ENCODE results near the gene MIER1.
"Not testable (repeated sequence)": the region's sequence is repeated elsewhere in the genome, so short reads cannot be mapped to it uniquely, and the experiment has no call there.

Gene MIER1

GRCh38 chr1:66940981-66941380, 16.2 kb downstream of the MIER1 start:
- DNase-seq = no peak

DNA sequence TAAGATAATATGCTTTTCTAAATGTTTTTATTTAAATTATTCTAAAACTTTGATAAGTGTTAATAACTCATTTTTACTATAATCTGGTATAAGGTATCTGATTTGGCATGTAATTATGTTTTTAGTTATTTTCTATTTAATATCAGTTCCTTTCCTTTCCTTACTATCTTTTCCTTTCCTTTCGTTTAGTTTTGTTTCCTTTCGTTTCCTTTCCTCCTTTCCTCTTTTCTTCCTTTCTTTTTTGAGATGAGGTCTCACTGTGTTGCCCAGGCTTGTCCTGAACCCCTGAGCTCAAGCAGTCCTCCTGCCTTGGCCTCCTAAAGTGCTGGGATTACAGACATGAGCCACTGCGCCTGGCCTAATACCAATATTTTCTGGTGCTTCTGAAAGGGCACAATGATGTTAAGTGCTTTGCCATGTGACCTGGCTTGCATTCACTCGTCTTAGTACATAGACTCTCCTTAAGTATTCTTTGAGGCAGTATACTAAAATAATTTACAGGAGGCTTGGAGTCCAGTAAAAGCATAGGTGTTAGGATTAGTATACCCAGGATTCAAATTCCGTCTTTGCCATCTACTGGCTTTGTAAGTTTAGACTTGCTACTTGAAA, 18.7 kb downstream of the MIER1 start:
- no peak for DNase-seq

DNA sequence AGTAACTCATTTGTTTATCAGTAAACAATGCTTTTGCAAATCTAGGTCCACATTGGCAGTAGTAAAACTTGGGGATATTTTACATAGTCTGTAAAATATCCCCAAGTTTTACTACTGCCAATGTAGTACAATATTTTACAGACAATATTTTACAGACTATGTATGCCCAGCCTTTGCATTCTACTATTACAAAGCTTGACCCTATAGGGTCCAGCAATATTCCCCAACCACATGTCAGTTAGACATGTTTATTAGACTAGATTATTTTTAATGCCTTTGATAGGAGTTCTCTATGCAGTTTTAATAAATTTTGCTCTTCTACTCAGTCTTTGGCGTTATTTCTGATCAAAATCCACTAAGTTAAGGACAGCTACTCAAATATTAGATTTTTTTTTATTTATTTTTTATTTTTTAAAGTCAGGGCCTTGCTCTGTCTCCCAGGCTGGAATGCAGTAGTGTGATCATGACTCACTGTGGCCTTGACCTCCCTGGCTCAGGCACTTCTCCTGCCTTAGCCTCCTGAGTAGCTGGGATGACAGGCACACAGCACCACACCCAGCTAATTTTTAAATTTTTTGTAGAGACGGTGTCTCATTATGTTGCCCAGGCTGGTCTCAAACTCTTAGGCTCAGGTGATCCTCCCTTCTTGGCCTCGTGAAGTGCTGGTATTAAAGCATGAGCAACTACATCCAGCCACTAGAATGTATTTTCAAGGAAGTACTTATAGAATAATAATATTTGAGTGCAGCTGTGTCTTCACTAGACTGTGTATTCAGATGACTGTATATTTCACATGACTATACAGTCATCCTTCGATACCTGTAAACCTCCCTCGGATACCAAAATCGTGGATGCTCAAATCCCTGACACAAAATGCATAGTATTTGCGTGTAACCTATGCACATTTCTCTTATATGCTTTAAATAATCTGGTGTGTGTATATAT, 19.8 kb downstream of the MIER1 start:
- DNase-seq = no peak

DNA sequence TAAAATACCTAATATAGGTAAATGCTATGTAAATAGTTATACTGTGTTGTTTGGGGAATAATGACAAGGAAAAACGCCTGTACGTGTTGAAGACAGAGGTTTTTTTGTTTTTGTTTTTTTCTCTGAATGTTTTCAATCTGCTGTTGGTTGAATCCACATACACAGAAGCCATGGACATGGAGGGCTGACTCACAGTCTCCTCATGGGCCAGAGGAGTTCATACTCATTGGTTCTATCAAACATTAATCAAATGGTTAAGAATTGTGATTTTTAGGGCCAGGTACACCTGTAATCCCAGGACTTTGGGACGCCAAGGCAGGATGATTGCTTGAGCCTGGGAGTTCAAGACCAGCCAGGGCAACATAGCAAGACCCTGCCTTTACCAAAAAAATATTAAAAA, 20.5 kb downstream of the MIER1 start:
- no peak for DNase-seq

- DNase-seq = no peak
These were observed 22.5 kb downstream of the MIER1 start for GRCh38 chr1:66947267-66947666.

GRCh38 chr1:66951513-66951912, 26.7 kb downstream of the MIER1 start:
- no peak for DNase-seq

- DNase-seq = no peak
These were observed 29.4 kb downstream of the MIER1 start for GRCh38 chr1:66954208-66954607.

GRCh38 chr1:66957938-66958337, 33.1 kb downstream of the MIER1 start:
- DNase-seq = no peak

DNA sequence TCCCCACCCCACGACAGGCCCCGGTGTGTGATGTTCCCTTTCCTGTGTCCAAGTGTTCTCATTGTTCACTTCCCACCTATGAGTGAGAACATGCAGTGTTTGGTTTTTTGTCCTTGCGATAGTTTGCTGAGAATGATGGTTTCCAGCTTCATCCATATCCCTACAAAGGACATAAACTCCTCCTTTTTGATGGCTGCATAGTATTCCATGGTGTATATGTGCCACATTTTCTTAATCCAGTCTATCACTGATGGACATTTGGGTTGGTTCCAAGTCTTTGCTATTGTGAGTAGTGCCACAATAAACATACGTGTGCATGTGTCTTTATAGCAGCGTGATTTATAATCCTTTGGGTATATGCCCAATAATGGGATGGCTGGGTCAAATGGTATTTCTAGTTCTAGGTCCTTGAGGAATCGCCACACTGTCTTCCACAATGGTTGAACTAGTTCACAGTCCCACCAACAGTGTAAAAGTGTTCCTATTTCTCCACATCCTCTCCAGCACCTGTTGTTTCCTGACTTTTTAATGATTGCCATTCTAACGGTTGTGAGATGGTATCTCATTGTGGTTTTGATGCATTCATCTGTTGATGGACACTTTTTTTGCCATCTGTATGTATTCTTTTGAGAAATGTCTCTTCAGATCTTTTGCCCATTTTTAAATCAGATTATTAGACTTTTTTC, 41.5 kb downstream of the MIER1 start:
- not testable (repeated sequence) for DNase-seq

DNA sequence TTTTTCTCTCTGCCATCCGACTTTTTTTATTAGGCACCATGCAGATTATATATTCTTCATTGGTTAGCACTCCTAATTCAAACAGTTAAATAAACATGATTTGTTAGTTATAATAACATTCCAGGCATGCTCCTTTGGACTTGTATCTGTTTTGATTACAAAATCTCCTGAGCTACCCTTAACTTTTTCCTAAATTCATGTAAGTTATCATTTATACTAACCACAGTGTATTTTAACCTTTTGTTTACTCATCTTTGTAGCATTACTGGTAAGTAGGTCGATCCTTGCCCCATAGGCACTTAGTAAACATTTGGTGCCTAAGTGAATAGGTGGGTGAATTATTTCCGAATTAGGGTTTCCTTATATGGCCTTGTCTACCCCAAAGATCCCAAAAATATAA, 43.8 kb downstream of the MIER1 start:
- no peak for DNase-seq

DNA sequence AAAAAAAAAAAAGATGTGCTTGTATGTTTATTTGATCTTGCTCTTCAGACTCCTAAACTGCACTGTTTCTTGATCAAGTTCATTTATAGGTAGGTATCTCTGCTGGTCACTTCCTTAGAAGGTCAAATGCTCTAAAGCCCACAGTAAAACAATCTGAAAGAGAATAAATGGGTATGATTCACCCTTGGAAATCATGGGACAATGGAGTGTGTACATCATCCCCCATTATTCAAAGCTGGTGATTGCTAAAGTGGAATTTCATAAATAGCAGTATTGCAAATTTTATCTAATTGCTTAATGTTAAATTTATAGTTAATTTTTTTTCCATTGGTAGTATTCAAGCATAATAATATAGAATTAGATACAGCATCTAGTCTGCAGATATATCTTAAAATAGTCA, 53.4 kb downstream of the MIER1 start:
- no peak for DNase-seq

DNA sequence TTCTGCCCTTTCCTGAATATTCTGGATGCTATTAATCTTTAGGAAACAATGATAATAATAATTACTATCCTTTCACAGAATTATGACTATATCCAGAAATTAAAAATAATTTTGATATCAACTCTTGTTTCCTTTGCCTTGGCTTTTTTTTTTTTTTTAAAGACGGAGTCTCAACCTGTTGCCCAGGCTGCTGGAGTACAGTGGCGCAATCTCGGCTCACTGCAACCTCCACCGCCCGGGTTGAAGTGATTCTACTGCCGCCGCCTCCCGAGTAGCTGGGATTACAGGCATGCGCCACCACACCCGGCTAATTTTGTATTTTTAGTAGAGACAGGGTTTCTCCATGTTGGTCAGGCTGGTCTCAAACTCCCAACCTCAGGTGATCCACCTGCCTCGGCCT, 54.8 kb downstream of the MIER1 start:
- not testable (repeated sequence) for DNase-seq

DNA sequence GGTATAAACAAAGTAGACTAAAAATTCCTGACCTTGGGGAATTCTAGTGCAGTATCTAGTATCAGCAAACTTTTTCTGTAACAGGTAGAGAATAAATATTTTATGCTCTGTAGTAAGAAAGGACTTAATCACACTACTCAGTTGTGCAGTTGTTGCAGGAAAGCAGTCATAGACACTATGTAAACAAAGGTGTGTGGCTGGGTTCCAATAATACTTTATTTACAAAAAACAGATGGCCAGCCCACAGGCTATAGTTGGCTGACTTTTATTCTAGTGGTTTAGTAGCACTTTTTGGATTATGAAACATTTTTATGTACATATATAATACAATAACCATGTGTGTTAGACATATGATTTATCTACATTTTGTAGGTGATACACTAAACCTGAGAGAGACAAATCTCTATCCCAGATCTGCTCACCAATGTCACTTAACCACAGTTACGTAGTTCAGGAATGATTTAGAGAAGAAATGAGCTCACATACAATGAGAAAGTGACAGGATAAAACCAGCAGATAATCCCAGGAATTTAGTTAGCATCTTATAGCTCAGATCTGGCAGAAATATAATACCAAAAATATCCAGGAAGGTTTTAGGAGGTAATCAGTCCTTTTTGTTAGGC, 56.1 kb downstream of the MIER1 start:
- DNase-seq = no peak

GRCh38 chr1:66981679-66982078, 56.9 kb downstream of the MIER1 start:
- DNase-seq = no peak

DNA sequence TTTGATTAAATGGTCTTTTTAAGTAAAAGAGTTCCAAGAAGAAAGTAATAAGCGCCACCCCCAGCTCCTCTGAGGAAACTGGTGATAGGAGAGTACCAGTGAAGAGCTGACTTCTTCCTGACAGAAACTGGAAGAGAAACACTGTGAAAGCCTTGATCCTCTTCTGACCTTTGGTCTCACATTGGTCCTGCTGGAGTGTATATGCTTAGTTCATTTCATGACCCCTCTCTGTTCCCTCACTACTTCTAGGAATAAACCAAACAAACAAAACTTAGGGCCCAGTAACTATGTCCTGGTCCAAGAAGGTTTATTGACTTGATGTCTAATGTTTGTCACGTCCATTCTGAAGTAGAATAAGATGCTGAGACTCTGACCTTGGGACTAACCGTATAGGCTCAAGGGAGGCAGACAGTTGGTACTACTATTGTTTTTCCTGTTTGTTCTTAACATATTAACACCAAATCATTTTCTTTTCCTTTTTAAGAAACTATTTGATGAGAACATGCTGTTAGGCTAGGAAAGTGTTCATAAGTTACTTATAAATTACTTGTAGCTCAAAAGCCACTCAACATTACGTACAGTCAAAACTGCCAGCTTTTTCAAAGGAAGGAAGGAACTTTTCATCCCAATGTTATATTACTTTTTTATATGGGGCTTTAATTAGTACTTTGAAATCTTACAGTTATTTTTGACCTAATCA, 57.9 kb downstream of the MIER1 start:
- DNase-seq = no peak

DNA sequence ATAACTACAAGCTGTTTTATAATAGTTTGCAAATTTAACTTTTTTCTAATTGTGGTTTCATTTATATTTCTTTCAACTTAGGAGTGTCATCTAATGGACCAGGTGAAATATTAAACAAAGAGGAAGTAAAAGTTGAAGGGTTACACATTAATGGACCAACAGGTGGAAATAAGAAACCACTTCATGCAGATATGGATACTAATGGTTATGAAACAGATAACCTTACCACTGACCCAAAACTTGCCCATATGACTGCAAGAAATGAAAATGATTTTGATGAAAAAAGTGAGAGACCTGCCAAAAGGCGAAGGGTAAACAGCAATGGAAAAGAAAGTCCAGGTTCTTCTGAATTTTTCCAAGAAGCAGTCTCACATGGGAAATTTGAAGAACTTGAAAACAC, 59.7 kb downstream of the MIER1 start:
- DNase-seq = no peak

DNA sequence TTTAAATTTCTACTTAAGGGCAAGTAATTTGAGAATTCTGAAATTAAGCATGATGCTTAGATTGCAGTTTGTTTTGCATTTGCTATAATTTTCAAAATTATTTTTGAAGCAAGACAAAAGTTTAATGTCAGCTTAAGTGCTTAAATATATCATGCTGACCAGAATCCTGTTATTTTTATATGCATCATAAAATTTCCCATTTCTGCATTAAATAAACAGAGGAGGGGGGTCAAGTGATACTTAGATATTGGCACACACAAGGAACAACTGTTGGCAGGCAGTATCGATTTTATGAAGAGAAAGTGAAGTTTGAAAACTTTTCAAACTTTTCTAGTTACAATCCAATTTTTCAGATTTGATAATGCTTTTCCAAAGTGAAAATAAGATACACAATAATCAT, 61.0 kb downstream of the MIER1 start:
- no peak for DNase-seq

DNA sequence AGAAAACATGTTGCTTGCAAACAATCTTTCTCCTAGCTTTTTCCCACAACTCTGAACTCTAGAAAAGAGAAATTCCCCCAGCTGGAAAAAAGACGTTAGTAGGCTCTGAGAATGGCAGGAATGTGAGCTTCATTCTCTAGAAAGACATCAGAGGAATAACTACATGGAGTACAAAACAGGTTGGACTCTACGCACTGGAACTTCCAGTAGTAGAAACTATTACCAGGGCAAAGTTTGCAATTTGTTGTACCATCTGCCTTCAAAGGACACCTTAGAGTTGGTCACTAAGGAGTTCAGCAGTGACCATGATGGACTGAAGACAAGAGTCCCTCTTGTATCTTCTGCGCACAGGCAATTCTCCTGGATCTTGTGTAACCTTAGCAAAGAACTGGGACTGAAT, 68.3 kb downstream of the MIER1 start:
- no peak for DNase-seq

- no peak for DNase-seq
These were observed 71.4 kb downstream of the MIER1 start for GRCh38 chr1:66996018-66996682.

DNA sequence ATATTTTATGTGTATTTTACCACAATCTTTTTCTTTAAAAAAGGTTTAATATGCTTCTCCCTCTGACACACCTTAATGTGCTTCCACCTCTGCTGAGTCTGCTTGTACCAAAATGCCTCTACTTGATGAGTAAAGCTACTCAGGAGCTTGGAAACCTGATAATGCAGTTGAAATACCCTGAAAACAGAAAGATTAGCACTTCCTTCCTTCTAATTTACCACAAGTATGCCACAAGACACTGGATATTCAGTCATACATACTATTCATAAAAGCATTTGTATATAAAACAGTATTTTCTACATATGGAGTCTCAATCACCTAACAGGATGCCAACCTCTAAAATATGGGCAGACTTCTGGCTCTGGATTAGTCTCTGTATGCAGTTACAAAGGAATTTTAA, 74.2 kb downstream of the MIER1 start:
- DNase-seq = no peak

- DNase-seq = no peak
These were observed 75.0 kb downstream of the MIER1 start for GRCh38 chr1:66999640-67000400.

All from GOT3 (cell line).